EL (cell line): Measurements from ENCODE around the gene OR5L2.
"Not testable (repeated sequence)": the region's sequence is repeated elsewhere in the genome, so short reads cannot be mapped to it uniquely, and the experiment has no call there.

ENCODE experiments used
- DNase-seq: peaks from one replicate; pipeline ENCODE4 v3.0.0-alpha.2; 2016

Gene OR5L2

DNA sequence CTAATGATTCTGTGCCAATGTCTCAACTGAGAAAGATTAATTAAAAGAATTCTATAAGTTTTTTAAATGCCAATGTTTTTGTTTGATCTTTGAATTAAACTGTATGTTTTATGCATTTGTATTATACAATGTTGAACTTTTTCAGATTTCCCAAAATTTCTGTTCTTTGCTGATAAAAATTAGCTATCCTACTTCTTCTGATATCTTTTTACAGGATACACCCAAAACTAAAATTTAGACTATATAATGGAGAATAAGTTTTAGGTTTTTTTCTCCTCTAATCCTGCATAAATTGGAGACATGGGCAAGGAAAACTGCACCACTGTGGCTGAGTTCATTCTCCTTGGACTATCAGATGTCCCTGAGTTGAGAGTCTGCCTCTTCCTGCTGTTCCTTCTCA is at the start of gene OR5L2:
TSS of gene OR5L2 (plus strand) at position 301 of the 400 bp plus-strand sequence. CDS start at position 301, 0 bp downstream.
- no peak for DNase-seq

DNA sequence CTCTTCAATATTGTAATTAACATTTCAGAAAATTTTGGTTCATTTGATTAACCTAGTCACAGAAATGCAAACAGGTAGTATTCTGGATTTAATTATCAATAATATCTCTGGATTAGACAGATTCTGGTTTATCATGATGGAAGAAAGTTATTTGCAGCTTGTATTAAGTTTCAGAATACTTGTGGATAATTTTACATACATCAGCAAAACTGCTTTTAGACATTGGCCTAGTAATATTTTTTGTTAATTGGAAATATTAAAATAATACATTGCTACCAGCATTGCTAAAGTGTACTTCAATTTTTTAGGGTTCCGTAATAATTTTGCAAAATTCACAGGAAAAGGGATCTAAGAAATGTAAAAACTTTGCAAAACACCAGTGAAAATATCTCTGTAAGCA is 35.4 kb upstream of the OR5L2 start:
- DNase-seq, result no peak

DNA sequence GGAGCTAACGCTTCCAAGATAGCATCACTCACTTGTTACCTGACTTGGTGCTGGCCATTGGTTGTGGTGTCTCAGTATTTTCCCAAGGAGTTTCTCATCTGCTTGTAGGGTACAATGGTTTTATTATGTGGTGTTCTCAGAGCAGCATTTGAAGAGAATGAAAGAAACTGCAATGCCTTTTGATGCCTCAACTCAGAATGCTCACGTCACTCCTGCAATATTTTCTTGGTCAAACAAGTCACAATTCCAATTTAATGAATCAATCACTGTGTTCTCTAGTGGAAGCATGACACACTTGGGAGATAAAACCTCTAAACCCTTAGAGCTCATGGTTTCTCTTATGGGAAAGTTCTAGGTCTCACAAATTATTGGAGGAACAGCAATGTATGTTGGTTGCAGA is 33.7 kb upstream of the OR5L2 start:
- DNase-seq, result no peak

DNA sequence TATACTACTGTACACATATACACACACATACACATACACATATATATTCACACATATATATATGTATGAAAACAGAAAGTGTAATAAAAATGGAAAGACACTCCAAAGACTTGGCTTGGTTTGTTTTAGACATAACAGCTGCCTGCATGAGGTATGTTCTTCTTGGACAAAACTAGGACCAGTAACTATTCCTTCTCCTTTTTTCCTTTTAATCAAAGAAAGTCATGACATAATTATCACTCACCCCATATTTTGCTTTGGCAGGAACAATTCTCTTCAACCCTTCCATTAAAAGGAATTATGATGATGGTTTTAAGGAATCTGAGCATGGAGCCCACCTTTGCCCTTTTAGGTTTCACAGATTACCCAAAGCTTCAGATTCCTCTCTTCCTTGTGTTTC is 31.8 kb upstream of the OR5L2 start, which contains the start of gene OR5D14:
TSS of gene OR5D14 (plus strand) at position 301 of the 400 bp plus-strand sequence. CDS start at position 301, 0 bp downstream.
- no peak for DNase-seq

DNA sequence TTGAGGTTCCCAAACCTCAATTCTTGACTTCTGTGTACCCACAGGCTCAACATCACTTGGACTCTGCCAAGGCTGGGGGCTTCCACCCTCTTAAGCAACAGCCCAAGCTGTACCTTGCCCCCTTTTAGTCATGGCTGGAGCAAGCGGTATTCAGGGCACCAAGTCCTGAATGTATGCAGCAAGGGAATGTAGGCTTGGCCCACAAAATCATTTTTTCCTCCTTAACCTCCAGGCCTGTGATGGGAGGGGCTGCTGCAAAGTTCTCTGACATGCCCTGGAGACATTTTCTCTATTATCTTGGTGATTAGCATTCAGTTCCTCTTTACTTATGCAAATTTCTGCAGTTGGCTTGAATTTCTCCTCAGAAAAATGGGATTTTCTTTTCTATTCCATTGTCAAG is 20.8 kb upstream of the OR5L2 start:
- DNase-seq, result no peak

DNA sequence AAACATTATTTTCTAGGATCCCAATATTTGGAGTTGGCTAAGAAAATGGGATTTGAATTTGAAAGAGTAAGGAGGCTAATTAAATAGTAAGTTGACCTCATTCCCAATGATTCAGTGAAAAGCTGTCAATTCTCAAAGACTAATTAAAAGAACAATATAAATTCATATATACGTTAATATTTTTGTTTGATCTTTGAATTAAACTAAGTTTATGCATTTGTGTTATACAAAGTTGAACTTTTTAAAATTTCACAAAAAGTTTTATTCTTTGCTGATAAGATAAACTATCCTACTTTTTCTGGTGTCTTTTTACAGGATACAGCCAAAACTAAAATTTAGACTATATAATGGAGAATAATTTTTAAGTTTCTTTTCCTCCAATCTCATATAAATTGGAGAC is 16.0 kb upstream of the OR5L2 start, which contains the start of gene OR5L1:
TSS of gene OR5L1 (plus strand) at position 301 of the 400 bp plus-strand sequence. CDS start 100 bp downstream, outside the sequence.
- no peak for DNase-seq

DNA sequence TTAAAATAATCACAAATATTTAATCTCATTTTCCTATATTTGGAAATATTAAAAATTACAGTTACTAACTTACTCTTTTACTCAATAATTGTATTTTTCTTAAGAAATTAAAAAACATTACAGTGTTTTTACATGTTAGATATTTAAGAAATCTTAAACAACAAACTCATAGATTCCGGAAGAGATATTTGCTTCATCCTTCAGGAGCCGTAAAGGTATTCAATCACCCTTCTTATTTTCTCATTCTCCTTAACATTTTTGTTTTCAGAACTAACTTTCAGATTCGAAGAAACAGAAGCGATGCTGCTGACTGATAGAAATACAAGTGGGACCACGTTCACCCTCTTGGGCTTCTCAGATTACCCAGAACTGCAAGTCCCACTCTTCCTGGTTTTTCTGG is 7.7 kb upstream of the OR5L2 start, which contains the start of gene OR5D18:
TSS of gene OR5D18 (plus strand) at position 301 of the 400 bp plus-strand sequence. CDS start at position 301, 0 bp downstream.
- DNase-seq, result no peak

DNA sequence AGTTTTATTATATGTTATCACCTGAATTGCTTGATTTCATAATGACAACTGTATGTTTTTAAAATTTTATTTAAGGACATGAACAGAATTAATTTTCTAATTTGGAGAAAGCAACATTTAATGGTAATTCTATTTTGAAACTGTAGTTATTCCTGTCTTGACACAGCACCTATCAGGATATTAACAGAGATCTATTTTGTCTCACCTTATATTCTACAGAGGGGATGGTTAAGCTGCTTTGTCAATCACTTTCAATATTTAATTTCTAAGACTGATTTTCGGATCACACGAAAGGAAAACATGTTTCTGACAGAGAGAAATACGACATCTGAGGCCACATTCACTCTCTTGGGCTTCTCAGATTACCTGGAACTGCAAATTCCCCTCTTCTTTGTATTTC is 11.4 kb downstream of the OR5L2 start, which contains the start of gene OR5D16:
TSS of gene OR5D16 (plus strand) at position 301 of the 400 bp plus-strand sequence. CDS start at position 301, 0 bp downstream.
- DNase-seq, result no peak

DNA sequence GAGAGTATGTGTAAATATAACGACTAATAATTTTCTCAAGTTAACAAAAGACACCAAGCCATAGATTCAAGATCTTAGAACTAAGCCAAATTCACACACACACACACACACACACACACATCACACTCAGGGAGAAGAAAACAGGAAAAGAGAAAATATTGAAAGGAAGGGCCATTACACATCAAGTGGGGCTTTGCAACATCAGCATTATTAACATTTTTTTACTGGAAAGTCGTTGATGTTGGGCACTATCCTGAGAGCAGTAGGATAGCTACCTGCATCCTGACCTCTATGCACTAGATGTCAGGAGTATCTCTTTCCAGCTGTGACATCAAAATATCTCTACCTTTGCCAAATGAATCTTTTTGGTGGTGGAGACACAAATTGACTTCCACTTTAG is 20.4 kb downstream of the OR5L2 start:
- no peak for DNase-seq

DNA sequence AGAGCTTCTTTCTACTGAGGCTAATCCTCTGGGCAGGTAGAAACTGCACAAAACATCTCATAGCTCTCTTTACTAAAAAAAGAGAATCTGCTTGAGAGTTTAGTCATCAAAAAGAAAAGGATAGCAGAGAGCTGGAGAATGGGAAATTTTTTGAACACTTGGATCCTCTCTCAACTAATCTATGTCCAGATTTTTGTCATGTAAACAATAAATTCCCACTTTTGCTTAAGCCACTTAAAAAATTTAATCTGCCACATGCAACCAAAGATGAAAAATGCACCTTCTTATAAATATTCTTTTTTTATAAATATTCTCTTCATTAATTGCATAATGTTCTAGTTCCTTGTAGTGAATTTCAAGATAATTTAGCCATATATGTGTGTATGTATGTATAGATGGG is 22.0 kb downstream of the OR5L2 start:
- no peak for DNase-seq

DNA sequence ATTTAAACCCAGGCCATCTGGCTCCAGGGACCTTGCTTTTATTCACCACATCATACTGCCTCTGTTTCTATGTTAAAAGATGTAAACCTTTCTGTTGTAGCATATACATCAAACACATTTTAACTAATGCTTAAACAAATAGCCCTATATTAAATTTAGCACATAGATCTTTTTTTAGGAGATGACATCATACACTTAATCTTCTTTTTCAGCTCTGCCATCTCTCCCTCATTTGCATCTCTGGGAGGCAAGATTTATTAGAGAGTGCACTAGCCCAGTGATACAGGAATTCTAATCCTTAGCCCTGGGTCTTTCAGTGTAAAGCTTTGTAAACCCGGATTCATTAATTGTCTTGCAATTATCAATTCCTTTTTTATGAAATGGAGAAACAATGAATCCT is 25.1 kb downstream of the OR5L2 start:
- DNase-seq, result no peak

DNA sequence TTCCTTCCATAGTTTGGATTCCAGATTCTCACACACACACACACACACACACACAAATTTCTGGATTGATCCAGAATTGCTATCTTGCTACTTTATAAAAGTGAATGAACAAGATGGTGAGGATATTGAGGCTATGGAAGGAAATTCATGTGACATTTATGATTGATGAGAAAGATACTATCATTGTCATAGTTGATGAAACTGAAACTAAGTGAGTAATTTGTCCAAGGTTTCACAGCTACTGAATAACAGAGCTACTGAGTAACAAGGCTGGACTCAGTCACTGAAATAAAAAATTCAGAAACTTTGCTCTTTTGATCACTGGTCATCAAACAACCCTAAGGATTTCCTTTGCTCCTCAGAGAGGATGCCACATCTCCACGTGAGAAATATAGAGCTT is 27.7 kb downstream of the OR5L2 start:
- no peak for DNase-seq

DNA sequence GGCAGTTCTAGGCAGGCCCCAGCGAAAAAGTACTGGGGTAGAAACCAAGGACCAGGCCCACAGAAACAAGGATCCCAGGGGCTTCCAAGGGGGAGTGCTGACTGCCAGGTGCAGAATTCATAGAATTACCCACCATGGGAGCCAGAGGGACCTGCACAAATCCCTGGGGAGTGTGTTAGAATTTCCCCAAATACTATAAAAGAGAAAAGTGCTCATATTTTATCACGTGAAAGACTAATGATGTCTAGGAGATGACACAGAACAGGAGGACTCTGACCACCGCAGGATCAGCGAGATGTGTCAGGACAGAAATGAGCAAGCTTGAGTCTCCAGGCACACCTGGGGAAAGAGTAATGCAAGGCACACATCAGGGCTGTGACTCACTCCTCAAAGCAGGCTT is 40.3 kb downstream of the OR5L2 start:
- not testable (repeated sequence) for DNase-seq

DNA sequence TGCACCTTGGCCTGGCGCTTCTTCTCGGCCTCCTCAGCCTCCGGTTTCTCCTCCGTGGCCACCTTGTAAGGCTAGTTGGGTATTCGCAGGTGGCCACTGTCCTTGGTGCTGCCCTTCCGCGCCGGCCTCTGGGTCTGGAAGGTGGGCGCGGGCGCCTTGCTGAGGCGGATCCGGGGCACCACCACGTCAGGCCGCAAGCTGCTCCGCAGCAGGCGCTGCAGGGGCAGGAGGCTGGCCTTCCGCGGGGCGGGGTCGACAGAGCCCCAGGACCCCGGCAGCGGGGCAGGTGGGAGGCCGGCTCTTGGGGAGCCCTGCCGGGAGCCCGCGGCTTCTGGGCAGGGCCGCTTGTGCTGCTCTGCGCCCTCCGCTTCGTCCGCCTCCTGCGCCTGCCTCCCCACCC is 45.7 kb downstream of the OR5L2 start:
- DNase-seq, result not testable (repeated sequence)

DNA sequence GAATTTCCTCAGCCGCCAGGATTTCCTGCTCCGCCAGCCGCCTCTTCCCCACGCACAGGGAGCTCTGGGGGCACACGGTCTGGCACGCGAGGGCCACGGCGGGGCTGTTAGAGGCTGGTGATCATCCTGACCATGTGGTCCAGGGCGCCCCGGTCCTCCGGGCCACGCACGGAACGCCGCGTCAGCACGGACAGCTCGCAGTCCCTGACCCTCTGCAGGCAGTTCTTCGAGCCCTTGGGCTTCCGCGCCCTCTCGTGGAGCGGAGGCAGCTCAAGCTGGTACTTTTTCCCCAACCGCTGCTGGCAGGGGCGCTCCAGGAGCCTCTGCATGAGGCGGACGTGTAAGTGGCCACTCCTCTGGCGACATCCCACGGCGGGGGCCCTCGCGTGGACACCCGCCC is 46.1 kb downstream of the OR5L2 start:
- DNase-seq, result not testable (repeated sequence)
